NCI-H748 (cell line): ENCODE results near the gene IFI16.
"Not testable (repeated sequence)": the region's sequence is repeated elsewhere in the genome, so short reads cannot be mapped to it uniquely, and the experiment has no call there.

Experiments
- DNase-seq: peaks from one replicate; lab custom pipeline; 2025; ENCODE audit not compliant: unreplicated experiment; lab: John Stamatoyannopoulos, UW

The IFI16 gene

GRCh38 chr1:159092036-159092760, 82.5 kb downstream of the IFI16 start:
- no peak for DNase-seq

GRCh38 chr1:159098596-159098995, 88.9 kb downstream of the IFI16 start:
- no peak for DNase-seq

- DNase-seq = no peak
These were observed 90.9 kb downstream of the IFI16 start for GRCh38 chr1:159100589-159100988.

GRCh38 chr1:159103021-159103420, 93.3 kb downstream of the IFI16 start:
- DNase-seq = not testable (repeated sequence)
